HepG2 (cell line): ENCODE results near the gene CDC25C. TPM values are rescaled to one million over a fixed set of nuclear protein-coding genes. Genes with fewer than 3 reads are reported as not detected.

Experiments
- ATAC-seq: fragments of 200-7000 bp; cut with Tn5 transposase; 3 replicates; pipeline ENCODE4 v1.9.1; 2020; ENCODE audit warnings: mild to moderate bottlenecking, moderate library complexity
- BruUV-seq: library from RNA; stranded (reverse); fragments of 400-500 nt; replicated peaks from 2 replicates; lab custom pipeline; 2021; lab: Mats Ljungman, UMichigan
- CTCF ChIA-PET: fragments of 300-600 bp; formaldehyde crosslinking; extraction: SDS; loops from one replicate; lab custom pipeline; 2021; ENCODE audit warnings: low total read pairs, inconsistent platforms, low intra/inter-chr PET ratio; lab: Yijun Ruan, JAX
- POLR2A ChIA-PET: fragments of 350-600 bp; sonication (Branson Sonifier 250); formaldehyde crosslinking; loops from one replicate; lab custom pipeline; 2020; ENCODE audit warnings: antibody characterized with exemption, inconsistent platforms; lab: Yijun Ruan, JAX
- DNase-seq: peaks from one replicate; pipeline ENCODE4 v3.0.0-alpha.2; 2015; ENCODE audit warnings: low spot score
- FAIRE-seq: peaks from 3 replicates; lab custom pipeline; 2011; peaks lifted over from hg19 to GRCh38; lab: Jason Lieb, UNC
- H2AFZ ChIP-seq: one replicate; pipeline ENCODE4 v1.6.1; 2011; ENCODE audit warnings: low read length, inconsistent platforms
- H3K27ac ChIP-seq: fragments of 300-600 bp; 3 replicates; pipeline ENCODE4 v1.8.0; 2011; ENCODE audit warnings: mixed run types, mild to moderate bottlenecking, mixed read lengths, low read length, inconsistent platforms; ENCODE audit not compliant: insufficient read depth; ENCODE audit errors: extremely low read length
- H3K27me3 ChIP-seq, 2 experiments: fragments of 200-600 bp in 1 of 2; 2 replicates in 1 of 2; 3 replicates in 1 of 2; pipeline versions ENCODE4 v1.6.0 to v1.8.0; 2011; ENCODE audit warnings: low read length in 2 of 2, mild to moderate bottlenecking in 2 of 2, moderate library complexity in 2 of 2, inconsistent platforms in 1 of 2; ENCODE audit not compliant: insufficient read depth in 2 of 2, control insufficient read depth in 1 of 2
- H3K36me3 ChIP-seq, 2 experiments: fragments of 200-600 bp in 1 of 2; replicated peaks in 1 of 2; 2 replicates in 1 of 2; 3 replicates in 1 of 2; pipeline versions ENCODE4 v1.5.1 to v1.8.0; 2011; ENCODE audit warnings: low read length in 2 of 2, inconsistent platforms in 1 of 2; ENCODE audit not compliant: insufficient read depth in 2 of 2, control insufficient read depth in 1 of 2
- H3K4me1 ChIP-seq: 2 replicates; pipeline ENCODE4 v1.5.1; 2012; ENCODE audit warnings: low read length, inconsistent platforms; ENCODE audit not compliant: insufficient read depth
- H3K4me2 ChIP-seq: 2 replicates; pipeline ENCODE4 v1.6.0; 2011; ENCODE audit warnings: low read depth, low read length, inconsistent platforms
- H3K4me3 ChIP-seq, 3 experiments: fragments of 200-600 bp in 1 of 3; sonication (generic), shearing (Covaris generic) in 1 of 3; replicated peaks in 1 of 3; 2 replicates each; pipeline ENCODE4 v1.5.1; 2011 to 2016; ENCODE audit warnings: low read length in 3 of 3, inconsistent platforms in 2 of 3, low read depth in 2 of 3, mild to moderate bottlenecking in 2 of 3, control low read depth in 1 of 3, mixed read lengths in 1 of 3; ENCODE audit not compliant: insufficient read depth in 1 of 3
- H3K79me2 ChIP-seq: one replicate; pipeline ENCODE4 v1.6.1; 2011; ENCODE audit warnings: low read length, inconsistent platforms; ENCODE audit not compliant: insufficient read depth
- H3K9ac ChIP-seq: 2 replicates; pipeline ENCODE4 v1.6.0; 2011; ENCODE audit warnings: mild to moderate bottlenecking, low read depth, low read length, inconsistent platforms; ENCODE audit not compliant: insufficient read depth
- H3K9me3 ChIP-seq: 2 replicates; pipeline ENCODE4 v1.5.1; 2012; ENCODE audit warnings: mild to moderate bottlenecking, low read length
- H4K20me1 ChIP-seq: 2 replicates; pipeline ENCODE4 v1.6.0; 2011; ENCODE audit warnings: inconsistent platforms, mild to moderate bottlenecking, low read length, moderate library complexity; ENCODE audit not compliant: insufficient read depth
- ARNT2 ChIP-seq: sonication (generic); formaldehyde crosslinking; IDR thresholded peaks from 2 replicates; pipeline ENCODE4 v1.8.0; 2022; ENCODE audit warnings: mild to moderate bottlenecking, low read depth, missing genetic modification reagents, moderate library complexity
- HMGA1 ChIP-seq: sonication (generic); formaldehyde crosslinking; conservative IDR thresholded peaks from 2 replicates; pipeline ENCODE4 v1.4.0; 2020; ENCODE audit warnings: missing genetic modification reagents
- LRRFIP1 ChIP-seq: sonication (generic); formaldehyde crosslinking; conservative IDR thresholded peaks from 2 replicates; pipeline ENCODE4 v1.4.0; 2020; ENCODE audit warnings: missing genetic modification reagents
- MYNN ChIP-seq: sonication (generic); formaldehyde crosslinking; IDR thresholded peaks from 2 replicates; pipeline ENCODE4 v1.4.0; 2020; ENCODE audit warnings: mild to moderate bottlenecking, low read depth, missing genetic modification reagents
- NR2C2 ChIP-seq: sonication (generic); formaldehyde crosslinking; IDR thresholded peaks from 2 replicates; pipeline ENCODE4 v1.4.0; 2020; ENCODE audit warnings: missing genetic modification reagents, mild to moderate bottlenecking, moderate library complexity, borderline replicate concordance
- TAF1 ChIP-seq: sonication (generic); formaldehyde crosslinking; IDR thresholded peaks from 2 replicates; pipeline ENCODE4 v1.4.0; 2020; ENCODE audit warnings: missing genetic modification reagents
- TRIM24 ChIP-seq: sonication (generic); formaldehyde crosslinking; IDR thresholded peaks from 2 replicates; pipeline ENCODE4 v1.8.0; 2022; ENCODE audit warnings: mild to moderate bottlenecking, missing genetic modification reagents
- ZFY ChIP-seq: sonication (generic); formaldehyde crosslinking; IDR thresholded peaks from 2 replicates; pipeline ENCODE4 v1.4.0; 2020; ENCODE audit warnings: missing genetic modification reagents
- ZNF280B ChIP-seq: sonication (generic); formaldehyde crosslinking; IDR thresholded peaks from 2 replicates; pipeline ENCODE4 v1.5.0; 2020; ENCODE audit warnings: missing genetic modification reagents, mild to moderate bottlenecking, borderline replicate concordance
- ZNF282 ChIP-seq: fragments of 450-650 bp; IDR thresholded peaks from 2 replicates; pipeline ENCODE4 v1.6.1; 2018; ENCODE audit not compliant: partially characterized antibody
- ZNF569 ChIP-seq: sonication (generic); formaldehyde crosslinking; IDR thresholded peaks from 2 replicates; pipeline ENCODE4 v1.5.0; 2020; ENCODE audit warnings: mild to moderate bottlenecking, missing genetic modification reagents, moderate library complexity, borderline replicate concordance
- WGBS: methylation state at CpG from one replicate; pipeline ENCODE4 v1.1.6; 2017; ENCODE audit warnings: low lambda C conversion rate; 5-methylcytosine and 5-hydroxymethylcytosine counted together
- in situ Hi-C: cut with HindIII; loops from 2 replicates; pipeline ENCODE4 v1.10.0; 2017; ENCODE audit warnings: low pct_unique_long_range_greater_than_20kb; ENCODE audit not compliant: extremely low pct_ligation_motif_present
- intact Hi-C: fragments of 100-400 bp; cut with micrococcal nuclease; formaldehyde crosslinking; loops from one replicate; pipeline ENCODE4 v1.10.0; 2022; ENCODE audit not compliant: unreplicated experiment
- polyA plus RNA-seq, 8 experiments: library from polyadenylated mRNA; depleted of rRNA in 3 of 8; stranded (reverse) in 7 of 8; unstranded in 1 of 8; fragments of >200 nt; fragmentation: Illumina TruSeq in 4 of 8; extraction: Trizol in 4 of 8; gene quantifications; 2 replicates each; pipeline versions ENCODE4 v1.2.1 to v1.2.3, GENCODE V29; 2011 to 2016; ENCODE audit warnings: low read depth in 4 of 8, missing spikeins in 1 of 8, mixed read lengths in 1 of 8; ENCODE audit not compliant: insufficient read depth in 1 of 8
- total RNA-seq, 5 experiments: library from RNA; depleted of rRNA; stranded (reverse); fragments of >200 nt; fragmentation: Illumina TruSeq; extraction: Trizol; gene quantifications; 2 replicates each; pipeline ENCODE4 v1.2.3, GENCODE V29; 2016; ENCODE audit warnings: low read depth in 1 of 5

CDC25C gene
- total and polyA plus RNA-seq, 2 of the 13 experiments (the other 11 are each of a cell fraction or from before 2014, with no cell fraction given): 17.7 to 27.6 TPM

GRCh38 chr5:138351056-138351455, 19.5 kb upstream of the CDC25C start:
- FAIRE-seq (no peak), DNase-seq (no peak), ATAC-seq (no peak)
- no peaks in the 10 kb centered on the region for H3K9me3 ChIP-seq
- BruUV-seq: no TSS peak
- H3K4me3 ChIP-seq: no peak overlapping the region
- H3K4me2 ChIP-seq: no peak overlapping the region
- WGBS: 96% methylated on average over 1 of the region's 1 CpG
- in situ Hi-C loops (no loop called here), intact Hi-C loops (loop anchor here (5.0 kb wide), 1 partner anchor 174 kb away; the partner anchor contains the start of genes BRD8 and KIF20A)
- H3K36me3 ChIP-seq: peaks cover 5 to 21% of the 10 kb centered on the region in 2 experiments; a peak in 4 of 5 replicates
- no peak overlapping the region for H3K27ac ChIP-seq
- POLR2A ChIA-PET: interaction anchor here (2.9 to 6.2 kb wide), 2 partner anchors 11 to 19 kb away, joined by 15 to 111 read pairs; partner anchors contain the start of genes CDC25C and FAM53C
- no peak overlapping the region for H3K9ac ChIP-seq
- no peaks in the 10 kb centered on the region; a peak in 1 of 5 replicates for H3K27me3 ChIP-seq
- H2AFZ ChIP-seq: no peak overlapping the region
- peaks cover 20% of the 10 kb centered on the region for H3K4me1 ChIP-seq
- CTCF ChIA-PET: interaction anchor here (3.2 kb wide), 1 partner anchor 13 kb away, joined by 14 read pairs; the partner anchor contains the start of gene FAM53C
- peaks cover 23% of the 10 kb centered on the region for H4K20me1 ChIP-seq
- no peak for TF ChIP-seq MYNN (CRISPR knock-in tag)
- no peak for TF ChIP-seq ZFY
- no peak for TF ChIP-seq ARNT2
- no peak for TF ChIP-seq HMGA1 (CRISPR knock-in tag)
- no peak for TF ChIP-seq TRIM24 (CRISPR knock-in tag)
- no peak for TF ChIP-seq ZNF569 (CRISPR knock-in tag)
- TF ChIP-seq LRRFIP1 (CRISPR knock-in tag): no peak
- no peak for TF ChIP-seq NR2C2 (CRISPR knock-in tag)
- no peak for TF ChIP-seq TAF1 (CRISPR knock-in tag)
- no peak for TF ChIP-seq ZNF282
- no peak for TF ChIP-seq ZNF280B (CRISPR knock-in tag)
- peaks cover 31% of the 10 kb centered on the region for H3K79me2 ChIP-seq
